Natural killer cell treated with Interleukin-12 subunit alpha and Interleukin-12 subunit beta and Interleukin-15 and Interleukin-18, amount 100 ng/mL, for 72 hours (primary cell): ENCODE data around the gene LOXHD1. TPM values are rescaled to one million over a fixed set of nuclear protein-coding genes. Genes with fewer than 3 reads are reported as not detected.

Experiments
- ATAC-seq, 2 donors: fragments of 150-1000 bp; cut with Tn5 transposase in 1 of 2; sonication (Bioruptor Pico), chemical (Tn5 transposase) in 1 of 2; 2 replicates each; pipeline ENCODE4 v1.10.0; 2021
- DNase-seq: peaks from one replicate; pipeline ENCODE4 v3.0.0; 2022; ENCODE audit warnings: low spot score
- H3K27ac Mint-ChIP-seq, 2 donors: 1 replicate in 1 of 2; 2 replicates in 1 of 2; pipeline ENCODE4 v1.8.0; 2022; ENCODE audit warnings: mixed read lengths in 2 of 2, mild to moderate bottlenecking in 1 of 2, moderate library complexity in 1 of 2
- H3K27me3 Mint-ChIP-seq, 2 donors: 1 replicate in 1 of 2; 2 replicates in 1 of 2; pipeline ENCODE4 v1.8.0; 2022; ENCODE audit warnings: mixed read lengths in 2 of 2
- H3K36me3 Mint-ChIP-seq: one replicate; pipeline ENCODE4 v1.8.0; 2022; ENCODE audit warnings: mixed read lengths
- H3K4me1 Mint-ChIP-seq, 2 donors: 1 replicate in 1 of 2; 2 replicates in 1 of 2; pipeline ENCODE4 v1.8.0; 2022; ENCODE audit warnings: low read depth in 2 of 2, mixed read lengths in 2 of 2, mild to moderate bottlenecking in 1 of 2
- H3K4me3 Mint-ChIP-seq: one replicate; pipeline ENCODE4 v1.8.0; 2022; ENCODE audit warnings: mixed read lengths
- H3K9me3 Mint-ChIP-seq: 2 replicates; pipeline ENCODE4 v1.8.0; 2022; ENCODE audit warnings: mixed read lengths
- total RNA-seq, 2 donors: library from RNA; stranded (reverse); gene quantifications; one replicate each; pipeline ENCODE4 v1.2.3, GENCODE V29; 2022

The LOXHD1 gene
- total RNA-seq, 2 donors from 2014 or later: not detected

- ATAC-seq: no peak
- no peaks in the 10 kb centered on the region for H3K36me3 Mint-ChIP-seq
- H3K4me3 Mint-ChIP-seq: no peak overlapping the region
- no peaks in the 10 kb centered on the region for H3K4me1 Mint-ChIP-seq
- H3K27me3 Mint-ChIP-seq: peaks cover 7 to 9% of the 10 kb centered on the region in 2 donors
- no peak for DNase-seq
- H3K9me3 Mint-ChIP-seq: no peaks in the 10 kb centered on the region
- no peak overlapping the region for H3K27ac Mint-ChIP-seq
These were observed 24.0 kb upstream of the LOXHD1 start for GRCh38 chr18:46680784-46681695.

GRCh38 chr18:46679846-46680598 is 23.0 kb upstream of the LOXHD1 start:
- Mint-ChIP-seq H3K9me3 (no peaks in the 10 kb centered on the region), H3K27me3 (peaks cover 11 to 14% of the 10 kb centered on the region in 2 donors), H3K36me3 (no peaks in the 10 kb centered on the region), H3K4me1 (no peaks in the 10 kb centered on the region), H3K27ac (no peak overlapping the region), H3K4me3 (no peak overlapping the region)
- peak in 1 of 2 donors; percentile 14 for ATAC-seq
- no peak for DNase-seq

- Mint-ChIP-seq H3K4me3 (no peak overlapping the region), H3K9me3 (no peaks in the 10 kb centered on the region), H3K27me3 (peaks cover 16 to 25% of the 10 kb centered on the region in 2 donors), H3K4me1 (no peaks in the 10 kb centered on the region), H3K27ac (no peak overlapping the region), H3K36me3 (no peaks in the 10 kb centered on the region)
- ATAC-seq (no peak), DNase-seq (no peak)
These were observed 21.9 kb upstream of the LOXHD1 start for GRCh38 chr18:46678785-46679399.

- no peaks in the 10 kb centered on the region for H3K36me3 Mint-ChIP-seq
- no peak overlapping the region for H3K4me3 Mint-ChIP-seq
- DNase-seq (no peak), ATAC-seq (no peak)
- H3K27ac Mint-ChIP-seq: no peak overlapping the region
- H3K9me3 Mint-ChIP-seq: no peaks in the 10 kb centered on the region
- peaks cover 16 to 22% of the 10 kb centered on the region in 2 donors for H3K27me3 Mint-ChIP-seq
- H3K4me1 Mint-ChIP-seq: no peaks in the 10 kb centered on the region
These were observed 21.0 kb upstream of the LOXHD1 start for GRCh38 chr18:46678041-46678440.

GRCh38 chr18:46677611-46678010 is 20.6 kb upstream of the LOXHD1 start:
- no peak overlapping the region for H3K4me3 Mint-ChIP-seq
- H3K36me3 Mint-ChIP-seq: no peaks in the 10 kb centered on the region
- H3K27me3 Mint-ChIP-seq: peaks cover 16 to 20% of the 10 kb centered on the region in 2 donors
- DNase-seq (no peak), ATAC-seq (no peak)
- H3K27ac Mint-ChIP-seq: no peak overlapping the region
- no peaks in the 10 kb centered on the region for H3K9me3 Mint-ChIP-seq
- H3K4me1 Mint-ChIP-seq: no peaks in the 10 kb centered on the region

GRCh38 chr18:46676182-46676835 is 19.3 kb upstream of the LOXHD1 start:
- H3K27me3 Mint-ChIP-seq: peaks cover 11 to 20% of the 10 kb centered on the region in 2 donors
- no peaks in the 10 kb centered on the region for H3K9me3 Mint-ChIP-seq

GRCh38 chr18:46675112-46675511 is 18.1 kb upstream of the LOXHD1 start:
- Mint-ChIP-seq H3K4me1 (no peaks in the 10 kb centered on the region), H3K4me3 (no peak overlapping the region), H3K27ac (no peak overlapping the region), H3K9me3 (no peaks in the 10 kb centered on the region), H3K36me3 (no peaks in the 10 kb centered on the region), H3K27me3 (peaks cover 10 to 26% of the 10 kb centered on the region in 2 donors)
- ATAC-seq (no peak), DNase-seq (no peak)

More at GRCh38 chr18:46676182-46676835, 19.3 kb upstream of the LOXHD1 start:
- no peak for ATAC-seq
- no peaks in the 10 kb centered on the region for H3K4me1 Mint-ChIP-seq
- no peak overlapping the region for H3K4me3 Mint-ChIP-seq
- DNase-seq: no peak
- no peak overlapping the region for H3K27ac Mint-ChIP-seq
- no peaks in the 10 kb centered on the region for H3K36me3 Mint-ChIP-seq

GRCh38 chr18:46672062-46672970 is 15.3 kb upstream of the LOXHD1 start:
- Mint-ChIP-seq H3K36me3 (no peaks in the 10 kb centered on the region), H3K27me3 (peaks cover 13 to 26% of the 10 kb centered on the region in 2 donors), H3K9me3 (no peaks in the 10 kb centered on the region), H3K4me3 (no peak overlapping the region), H3K4me1 (no peaks in the 10 kb centered on the region), H3K27ac (no peak overlapping the region)
- DNase-seq (no peak), ATAC-seq (no peak)

- no peak for DNase-seq
- Mint-ChIP-seq H3K4me1 (no peaks in the 10 kb centered on the region), H3K36me3 (no peaks in the 10 kb centered on the region)
These were observed 11.7 kb upstream of the LOXHD1 start for GRCh38 chr18:46668694-46669093.

GRCh38 chr18:46668135-46668534 is 11.1 kb upstream of the LOXHD1 start:
- Mint-ChIP-seq H3K27ac (no peak overlapping the region), H3K4me3 (no peak overlapping the region), H3K9me3 (no peaks in the 10 kb centered on the region), H3K4me1 (no peaks in the 10 kb centered on the region), H3K36me3 (no peaks in the 10 kb centered on the region), H3K27me3 (peaks cover 16 to 23% of the 10 kb centered on the region in 2 donors)
- ATAC-seq (no peak), DNase-seq (no peak)

More at GRCh38 chr18:46668694-46669093, 11.7 kb upstream of the LOXHD1 start:
- H3K9me3 Mint-ChIP-seq: no peaks in the 10 kb centered on the region
- H3K27ac Mint-ChIP-seq: no peak overlapping the region
- peak; percentile 12 to 28 for ATAC-seq
- no peak overlapping the region for H3K4me3 Mint-ChIP-seq
- peaks cover 14 to 18% of the 10 kb centered on the region in 2 donors for H3K27me3 Mint-ChIP-seq

- Mint-ChIP-seq H3K9me3 (no peaks in the 10 kb centered on the region), H3K36me3 (no peaks in the 10 kb centered on the region), H3K27ac (no peak overlapping the region), H3K27me3 (peaks cover 10 to 21% of the 10 kb centered on the region in 2 donors), H3K4me3 (no peak overlapping the region), H3K4me1 (no peaks in the 10 kb centered on the region)
- ATAC-seq (no peak), DNase-seq (no peak)
These were observed 6.5 kb upstream of the LOXHD1 start for GRCh38 chr18:46663539-46663938.

- DNase-seq: no peak
- Mint-ChIP-seq H3K4me1 (no peaks in the 10 kb centered on the region), H3K27ac (no peak overlapping the region), H3K27me3 (peaks cover 10 to 21% of the 10 kb centered on the region in 2 donors), H3K9me3 (no peaks in the 10 kb centered on the region), H3K36me3 (no peaks in the 10 kb centered on the region), H3K4me3 (no peak overlapping the region)
- no peak for ATAC-seq
These were observed 4.1 kb upstream of the LOXHD1 start for GRCh38 chr18:46660957-46661749.
